SK-MEL-5 (cell line): ENCODE data around the gene SH3BP5. TPM values are rescaled to one million over a fixed set of nuclear protein-coding genes. Genes with fewer than 3 reads are reported as not detected.

Source experiments
- DNase-seq: peaks from one replicate; pipeline ENCODE4 v3.0.0-alpha.2; 2016; ENCODE audit warnings: low read depth, low spot score
- in situ Hi-C: cut with HindIII; loops from 2 replicates; pipeline ENCODE4 v1.10.0; 2016; ENCODE audit warnings: low sequenced_read_pairs, high pct_unique_total_duplicates, low pct_unique_long_range_greater_than_20kb
- total RNA-seq: library from RNA; depleted of rRNA; stranded (reverse); fragments of >200 nt; shearing (Covaris generic); gene quantifications from 2 replicates; pipeline ENCODE4 v1.2.3, GENCODE V29; 2014

The SH3BP5 gene
- total RNA-seq, 1 experiment from 2014 or later, result 49.3 TPM

GRCh38 chr3:15271785-15272381 is 60.5 kb downstream of the SH3BP5 start:
- in situ Hi-C loops, result no loop called here
- DNase-seq, result no peak

GRCh38 chr3:15271030-15271429 is 61.4 kb downstream of the SH3BP5 start:
- in situ Hi-C loops, result no loop called here
- no peak for DNase-seq

GRCh38 chr3:15269091-15269989 is 63.0 kb downstream of the SH3BP5 start:
- DNase-seq, result peak; percentile 90
- in situ Hi-C loops, result no loop called here

- DNase-seq, result peak; percentile 90
- in situ Hi-C loops, result no loop called here
These were observed 64.3 kb downstream of the SH3BP5 start for GRCh38 chr3:15268033-15268631.

- in situ Hi-C loops, result no loop called here
These were observed 64.9 kb downstream of the SH3BP5 start for GRCh38 chr3:15267502-15267901.

GRCh38 chr3:15266510-15267376 is 65.6 kb downstream of the SH3BP5 start:
- in situ Hi-C loops, result no loop called here
- no peak for DNase-seq

More at GRCh38 chr3:15267502-15267901, 64.9 kb downstream of the SH3BP5 start:
- DNase-seq, result no peak

- in situ Hi-C loops, result no loop called here
- DNase-seq, result no peak
These were observed 66.5 kb downstream of the SH3BP5 start for GRCh38 chr3:15265655-15266509.

- in situ Hi-C loops, result no loop called here
- no peak for DNase-seq
These were observed 67.9 kb downstream of the SH3BP5 start for GRCh38 chr3:15264486-15264885.

- in situ Hi-C loops, result no loop called here
- DNase-seq, result no peak
These were observed 68.5 kb downstream of the SH3BP5 start for GRCh38 chr3:15263926-15264325.

GRCh38 chr3:15263120-15263519 is 69.3 kb downstream of the SH3BP5 start:
- DNase-seq, result no peak
- in situ Hi-C loops, result no loop called here

GRCh38 chr3:15262021-15262420 is 70.4 kb downstream of the SH3BP5 start:
- no peak for DNase-seq
- in situ Hi-C loops, result no loop called here

- no peak for DNase-seq
- in situ Hi-C loops, result no loop called here
These were observed 71.1 kb downstream of the SH3BP5 start for GRCh38 chr3:15261274-15261673.

GRCh38 chr3:15260531-15260930 is 71.9 kb downstream of the SH3BP5 start:
- in situ Hi-C loops, result no loop called here
- DNase-seq, result no peak

GRCh38 chr3:15258720-15259119 is 73.7 kb downstream of the SH3BP5 start:
- in situ Hi-C loops, result no loop called here

GRCh38 chr3:15256861-15257341 is 75.5 kb downstream of the SH3BP5 start:
- in situ Hi-C loops, result no loop called here
- DNase-seq, result no peak

More at GRCh38 chr3:15258720-15259119, 73.7 kb downstream of the SH3BP5 start:
- no peak for DNase-seq

GRCh38 chr3:15255215-15255614 is 77.2 kb downstream of the SH3BP5 start:
- DNase-seq, result no peak
- in situ Hi-C loops, result no loop called here
